Lower leg skin (tissue), 3 donors: Measurements from ENCODE around the gene ARHGEF19.

ENCODE experiments used
- CTCF ChIP-seq, 3 donors: fragments of 450-650 bp; IDR thresholded peaks; one replicate each; pipeline ENCODE4 v1.5.1; 2016; ENCODE audit warnings: antibody characterized with exemption in 3 of 3, mild to moderate bottlenecking in 3 of 3, moderate library complexity in 2 of 3
- POLR2A ChIP-seq, 2 donors: fragments of 450-650 bp; IDR thresholded peaks; one replicate each; pipeline ENCODE4 v1.6.1; 2016 to 2017; ENCODE audit warnings: antibody characterized with exemption in 2 of 2, mild to moderate bottlenecking in 1 of 2, moderate library complexity in 1 of 2

- TF ChIP-seq CTCF (IDR thresholded peaks at IDR 0.05) (no peak), POLR2A (IDR thresholded peaks at IDR 0.05) (no peak)
These were observed 21.1 kb downstream of the ARHGEF19 start for GRCh38 chr1:16191309-16191708.
